Prostate gland (tissue), 2 donors: ENCODE results near the gene TRIM45. TPM values are rescaled to one million over a fixed set of nuclear protein-coding genes. Genes with fewer than 3 reads are reported as not detected.
"Not testable (repeated sequence)": the region's sequence is repeated elsewhere in the genome, so short reads cannot be mapped to it uniquely, and the experiment has no call there.

Experiments
- DNase-seq: peaks from one replicate; pipeline ENCODE4 v3.0.0-alpha.2; 2019; ENCODE audit warnings: low spot score
- H3K27ac ChIP-seq, 2 donors: fragments of 200-600 bp; sonication (generic); 2 replicates each; pipeline ENCODE4 v1.5.1; 2017 to 2019
- H3K27me3 ChIP-seq: fragments of 200-600 bp; sonication (generic); replicated peaks from 2 replicates; pipeline ENCODE4 v1.5.1; 2019; ENCODE audit not compliant: insufficient read depth
- H3K36me3 ChIP-seq, 2 donors: fragments of 200-600 bp; sonication (generic); 1 replicate in 1 of 2; 2 replicates in 1 of 2; pipeline versions ENCODE4 v1.5.1 to v1.8.1; 2017 to 2019
- H3K4me1 ChIP-seq: fragments of 200-600 bp; sonication (generic); replicated peaks from 2 replicates; pipeline ENCODE4 v1.5.1; 2019
- H3K4me3 ChIP-seq, 2 donors: fragments of 200-600 bp; sonication (generic); 2 replicates each; pipeline ENCODE4 v1.5.1; 2017 to 2019
- H3K9me3 ChIP-seq: fragments of 200-600 bp; sonication (generic); 2 replicates; pipeline ENCODE4 v1.5.1; 2017
- CTCF ChIP-seq, 4 experiments: fragments of 200-600 bp in 2 of 4; fragments of 450-650 bp in 2 of 4; sonication (generic) in 2 of 4; IDR thresholded peaks; 1 replicate in 3 of 4; 2 replicates in 1 of 4; pipeline ENCODE4 v1.5.1; 2016 to 2019; ENCODE audit warnings: antibody characterized with exemption in 4 of 4, mild to moderate bottlenecking in 2 of 4, moderate library complexity in 2 of 4
- POLR2A ChIP-seq: fragments of 450-650 bp; IDR thresholded peaks from one replicate; pipeline ENCODE4 v1.6.1; 2016; ENCODE audit warnings: antibody characterized with exemption, mild to moderate bottlenecking
- POLR2AphosphoS5 ChIP-seq: sonication (generic); formaldehyde crosslinking; IDR thresholded peaks from one replicate; pipeline ENCODE4 v1.6.1; 2017; ENCODE audit warnings: antibody characterized with exemption
- WGBS: methylation state at CpG from one replicate; pipeline ENCODE4 v1.1.5; 2018; 5-methylcytosine and 5-hydroxymethylcytosine counted together
- intact Hi-C: fragments of 100-400 bp; cut with DNase I; formaldehyde crosslinking; loops from one replicate; pipeline ENCODE4 v1.14.2; 2022
- total RNA-seq, 2 donors: library from RNA; depleted of rRNA; stranded (reverse); fragments of >200 nt; gene quantifications; one replicate each; pipeline ENCODE4 v1.1.0, GENCODE V29; 2016

Gene TRIM45
- total RNA-seq, 2 donors from 2014 or later, result 4.0 to 13.2 TPM

GRCh38 chr1:117164209-117164608, 42.7 kb upstream of the TRIM45 start:
- no peak overlapping the region for H3K27ac ChIP-seq

GRCh38 chr1:117162816-117163215, 41.3 kb upstream of the TRIM45 start:
- 91% methylated on average over 6 of the region's 6 CpGs for WGBS
- intact Hi-C loops, result no loop called here
- TF ChIP-seq POLR2AphosphoS5, result no peak
- TF ChIP-seq POLR2A, result no peak
- TF ChIP-seq CTCF (IDR thresholded peaks at IDR 0.05), result no peak
- no peaks in the 10 kb centered on the region for H3K27me3 ChIP-seq
- H3K4me3 ChIP-seq, result no peak overlapping the region
- no peaks in the 10 kb centered on the region for H3K4me1 ChIP-seq
- no peak for DNase-seq
- H3K27ac ChIP-seq, result no peak overlapping the region
- no peaks in the 10 kb centered on the region for H3K36me3 ChIP-seq
- no peaks in the 10 kb centered on the region for H3K9me3 ChIP-seq

More at GRCh38 chr1:117164209-117164608, 42.7 kb upstream of the TRIM45 start:
- intact Hi-C loops, result no loop called here
- Histone ChIP-seq H3K9me3 (no peaks in the 10 kb centered on the region), H3K4me1 (no peaks in the 10 kb centered on the region), H3K27me3 (no peaks in the 10 kb centered on the region), H3K36me3 (no peaks in the 10 kb centered on the region), H3K4me3 (no peak overlapping the region)
- no peak for DNase-seq
- TF ChIP-seq POLR2A (no peak), POLR2AphosphoS5 (no peak), CTCF (IDR thresholded peaks at IDR 0.05) (no peak)
- 51% methylated on average over 4 of the region's 4 CpGs for WGBS

GRCh38 chr1:117161887-117162286, 40.3 kb upstream of the TRIM45 start:
- no peak for TF ChIP-seq CTCF (IDR thresholded peaks at IDR 0.05)
- TF ChIP-seq POLR2A, result no peak
- no peak for TF ChIP-seq POLR2AphosphoS5
- intact Hi-C loops, result no loop called here
- Histone ChIP-seq H3K27me3 (no peaks in the 10 kb centered on the region), H3K4me1 (no peaks in the 10 kb centered on the region), H3K36me3 (no peaks in the 10 kb centered on the region), H3K9me3 (no peaks in the 10 kb centered on the region), H3K27ac (no peak overlapping the region), H3K4me3 (no peak overlapping the region)
- DNase-seq, result no peak
- whole genome bisulfite sequencing, result 29% methylated on average over 1 of the region's 1 CpG

DNA sequence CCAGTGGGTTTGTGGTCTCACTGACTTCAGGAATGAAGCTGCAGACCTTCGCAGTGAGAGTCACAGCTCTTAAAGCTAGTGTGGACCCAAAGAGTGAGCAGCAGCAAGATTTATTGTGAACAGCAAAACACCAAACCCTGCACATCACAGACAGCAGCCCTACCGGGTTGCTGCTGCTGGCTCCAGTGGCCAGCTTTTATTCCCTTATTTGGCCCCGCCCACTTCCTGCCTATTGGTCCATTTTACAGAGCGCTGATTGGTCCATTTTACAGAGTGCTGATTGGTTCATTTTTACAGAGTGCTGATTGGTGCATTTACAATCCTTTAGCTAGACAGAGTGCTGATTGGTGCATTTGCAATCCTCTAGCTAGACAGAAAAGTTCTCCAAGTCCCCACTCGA, 29.8 kb upstream of the TRIM45 start:
- WGBS, result 91% methylated on average over 5 of the region's 5 CpGs
- H3K4me1 ChIP-seq, H3K36me3 ChIP-seq, intact Hi-C loops, H3K4me3 ChIP-seq, H3K27ac ChIP-seq, H3K27me3 ChIP-seq, H3K9me3 ChIP-seq, DNase-seq: not testable (repeated sequence)

GRCh38 chr1:117150316-117150715, 28.8 kb upstream of the TRIM45 start:
- no peak for DNase-seq
- WGBS, result 80% methylated on average over 2 of the region's 2 CpGs
- no peak for TF ChIP-seq POLR2A
- TF ChIP-seq CTCF (IDR thresholded peaks at IDR 0.05), result no peak
- TF ChIP-seq POLR2AphosphoS5, result no peak

More at GRCh38 chr1:117150316-117150715, 28.8 kb upstream of the TRIM45 start:
- no peaks in the 10 kb centered on the region for H3K36me3 ChIP-seq
- H3K27ac ChIP-seq, result no peak overlapping the region
- no peaks in the 10 kb centered on the region for H3K4me1 ChIP-seq
- no peak overlapping the region for H3K4me3 ChIP-seq
- intact Hi-C loops, result no loop called here
- no peaks in the 10 kb centered on the region for H3K9me3 ChIP-seq
- H3K27me3 ChIP-seq, result no peaks in the 10 kb centered on the region
